ENCODE results near the gene TRAF1. TPM values are rescaled to one million over a fixed set of nuclear protein-coding genes. Genes with fewer than 3 reads are reported as not detected.

The TRAF1 gene
- total and polyA plus RNA-seq, 10 of the 15 experiments (the other 5 are each of a cell fraction or from before 2014, with no cell fraction given): 13.8 to 163 (median 128) TPM

- TF ChIP-seq, protein P1, sequence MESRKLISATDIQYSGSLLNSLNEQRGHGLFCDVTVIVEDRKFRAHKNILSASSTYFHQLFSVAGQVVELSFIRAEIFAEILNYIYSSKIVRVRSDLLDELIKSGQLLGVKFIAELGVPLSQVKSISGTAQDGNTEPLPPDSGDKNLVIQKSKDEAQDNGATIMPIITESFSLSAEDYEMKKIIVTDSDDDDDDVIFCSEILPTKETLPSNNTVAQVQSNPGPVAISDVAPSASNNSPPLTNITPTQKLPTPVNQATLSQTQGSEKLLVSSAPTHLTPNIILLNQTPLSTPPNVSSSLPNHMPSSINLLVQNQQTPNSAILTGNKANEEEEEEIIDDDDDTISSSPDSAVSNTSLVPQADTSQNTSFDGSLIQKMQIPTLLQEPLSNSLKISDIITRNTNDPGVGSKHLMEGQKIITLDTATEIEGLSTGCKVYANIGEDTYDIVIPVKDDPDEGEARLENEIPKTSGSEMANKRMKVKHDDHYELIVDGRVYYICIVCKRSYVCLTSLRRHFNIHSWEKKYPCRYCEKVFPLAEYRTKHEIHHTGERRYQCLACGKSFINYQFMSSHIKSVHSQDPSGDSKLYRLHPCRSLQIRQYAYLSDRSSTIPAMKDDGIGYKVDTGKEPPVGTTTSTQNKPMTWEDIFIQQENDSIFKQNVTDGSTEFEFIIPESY (IDR thresholded peaks at IDR 0.05): no peak
- TF ChIP-seq PML (IDR thresholded peaks at IDR 0.05; ENCODE audit: low read length) (peak; percentile 55), SMAD5 (IDR thresholded peaks at IDR 0.05; ENCODE audit: low read depth) (peak; percentile 52; the same call in 1 of the 2 replicates)
These were observed 12.8 kb downstream of the TRAF1 start (continued) for GRCh38 chr9:120913647-120914264.

- H3K79me2 ChIP-seq (ENCODE audit: control insufficient read depth, insufficient read depth, low read length): peaks cover 34% of the 10 kb centered on the region
- ChIA-PET CTCF (interaction anchor here (1.0 kb wide), 1 partner anchor 11 kb away, joined by 4 read pairs; no protein-coding TSS in a partner anchor), RAD21 (ENCODE audit: unreplicated experiment) (no interaction called here), POLR2A (no interaction called here), SMC1A (ENCODE audit: uncharacterized antibody, unreplicated experiment) (interaction anchor here (0.9 kb wide), 1 partner anchor 18 kb away, joined by 3 read pairs; no protein-coding TSS in a partner anchor)
- intact Hi-C loops (cut with micrococcal nuclease; ENCODE audit: unreplicated experiment) (no loop called here), in situ Hi-C loops (cut with MboI) (no loop called here)
- H4K20me1 ChIP-seq (ENCODE audit: control insufficient read depth, insufficient read depth): no peaks in the 10 kb centered on the region
- 84% methylated on average over 13 of the region's 13 CpGs for WGBS (ENCODE audit: insufficient coverage, insufficient replicate concordance, low lambda C conversion rate, missing lambda C conversion rate)
- DNase-seq (ENCODE audit: low read depth, low spot score) (no peak), FAIRE-seq (no peak), ATAC-seq (no peak)
- peaks cover 48 to 68% of the 10 kb centered on the region in 2 experiments for H3K36me3 ChIP-seq (ENCODE audit: control insufficient read depth in 2 of 2, insufficient read depth in 2 of 2, low read length in 1 of 2)
- H3K4me1 ChIP-seq (ENCODE audit: control insufficient read depth, insufficient read depth, low read length): peaks cover 5% of the 10 kb centered on the region
- H3K9me3 ChIP-seq (replicated peaks; ENCODE audit: control insufficient read depth, insufficient read depth, low read length): peaks cover 2% of the 10 kb centered on the region; the same call in 1 of the 3 replicates
- no peak overlapping the region for H3K27ac ChIP-seq (ENCODE audit: control insufficient read depth, insufficient read depth)
- H3K9ac ChIP-seq (ENCODE audit: control insufficient read depth, insufficient read depth, low read length): no peak overlapping the region
- no peak overlapping the region for H3K4me2 ChIP-seq (ENCODE audit: control insufficient read depth, insufficient read depth)
- BruUV-seq (replicated peaks): no TSS peak
- H2AFZ ChIP-seq (ENCODE audit: control insufficient read depth, low read depth, low read length): no peak overlapping the region
- no peaks in the 10 kb centered on the region for H3K27me3 ChIP-seq (replicated peaks in 1 of 2; ENCODE audit: control insufficient read depth in 2 of 2, insufficient read depth in 2 of 2, low read length in 1 of 2)
- no peak for TF ChIP-seq RB1 (IDR thresholded peaks at IDR 0.05; ENCODE audit: borderline replicate concordance)
- peak; percentile 46 for TF ChIP-seq POLR2A (IDR thresholded peaks at IDR 0.05; ENCODE audit: low read depth, low read length)
- TF ChIP-seq PML (IDR thresholded peaks at IDR 0.05; ENCODE audit: low read length): peak; percentile 11; the same call in 1 of the 2 replicates
- TF ChIP-seq ELK1 (IDR thresholded peaks at IDR 0.05; ENCODE audit: low read depth, low read length): no peak
- 0 out of 2 replicates have a peak, but pooled peaks have one; percentile 55 for TF ChIP-seq POLR2AphosphoS2 (IDR thresholded peaks at IDR 0.05; ENCODE audit: low read depth, low read length)
- TF ChIP-seq POLR2AphosphoS5 (IDR thresholded peaks at IDR 0.05; ENCODE audit: low read length): peak; percentile 35; the same call in 1 of the 2 replicates
- no peak overlapping the region for H3K4me3 ChIP-seq
These were observed 13.5 kb downstream of the TRAF1 start for GRCh38 chr9:120912958-120913646.
